Glutamatergic neuron (in vitro differentiated cells): ENCODE measurements around the gene CBX5. TPM values are rescaled to one million over a fixed set of nuclear protein-coding genes. Genes with fewer than 3 reads are reported as not detected.
A peak's percentile ranks its signal among the peaks of the same experiment; 100 is the strongest.
"Not testable (repeated sequence)": the region's sequence is repeated elsewhere in the genome, so short reads cannot be mapped to it uniquely, and the experiment has no call there.

Experiments used
- DNase-seq: peaks from one replicate; pipeline ENCODE4 v3.0.0; 2022
- H3K27ac Mint-ChIP-seq: one replicate; pipeline ENCODE4 v1.8.0; 2020; ENCODE audit warnings: mild to moderate bottlenecking, mixed read lengths, inconsistent platforms; ENCODE audit not compliant: unreplicated experiment
- H3K27me3 Mint-ChIP-seq: one replicate; pipeline ENCODE4 v1.8.0; 2020; ENCODE audit warnings: mild to moderate bottlenecking, moderate library complexity, mixed read lengths, inconsistent platforms; ENCODE audit not compliant: unreplicated experiment
- H3K36me3 Mint-ChIP-seq: one replicate; pipeline ENCODE4 v1.8.0; 2020; ENCODE audit warnings: mild to moderate bottlenecking, mixed read lengths, inconsistent platforms; ENCODE audit not compliant: unreplicated experiment
- H3K4me1 Mint-ChIP-seq: one replicate; pipeline ENCODE4 v1.8.0; 2020; ENCODE audit warnings: mild to moderate bottlenecking, low read depth, mixed read lengths, inconsistent platforms; ENCODE audit not compliant: unreplicated experiment
- H3K4me3 Mint-ChIP-seq: one replicate; pipeline ENCODE4 v1.8.0; 2020; ENCODE audit warnings: mild to moderate bottlenecking, mixed read lengths, inconsistent platforms; ENCODE audit not compliant: unreplicated experiment
- H3K9me3 Mint-ChIP-seq: one replicate; pipeline ENCODE4 v1.8.0; 2020; ENCODE audit warnings: mild to moderate bottlenecking, moderate library complexity, mixed read lengths, inconsistent platforms; ENCODE audit not compliant: unreplicated experiment
- total RNA-seq: library from RNA; stranded (reverse); fragmentation: NEBNext Ultra II Directional; extraction: Animal tissue kit (Norgen Biotek cat#: 25700); gene quantifications from one replicate; pipeline ENCODE4 v1.2.1, GENCODE V29; 2021; ENCODE audit not compliant: unreplicated experiment
- TF ChIP-seq, protein P1 (sequence below): fragments of 200-600 bp; sonication (generic); IDR thresholded peaks from one replicate; pipeline ENCODE4 v1.5.0; 2021; ENCODE audit not compliant: partially characterized antibody, unreplicated experiment

The CBX5 gene
- total RNA-seq, 1 donor from 2014 or later = 225 TPM

DNA sequence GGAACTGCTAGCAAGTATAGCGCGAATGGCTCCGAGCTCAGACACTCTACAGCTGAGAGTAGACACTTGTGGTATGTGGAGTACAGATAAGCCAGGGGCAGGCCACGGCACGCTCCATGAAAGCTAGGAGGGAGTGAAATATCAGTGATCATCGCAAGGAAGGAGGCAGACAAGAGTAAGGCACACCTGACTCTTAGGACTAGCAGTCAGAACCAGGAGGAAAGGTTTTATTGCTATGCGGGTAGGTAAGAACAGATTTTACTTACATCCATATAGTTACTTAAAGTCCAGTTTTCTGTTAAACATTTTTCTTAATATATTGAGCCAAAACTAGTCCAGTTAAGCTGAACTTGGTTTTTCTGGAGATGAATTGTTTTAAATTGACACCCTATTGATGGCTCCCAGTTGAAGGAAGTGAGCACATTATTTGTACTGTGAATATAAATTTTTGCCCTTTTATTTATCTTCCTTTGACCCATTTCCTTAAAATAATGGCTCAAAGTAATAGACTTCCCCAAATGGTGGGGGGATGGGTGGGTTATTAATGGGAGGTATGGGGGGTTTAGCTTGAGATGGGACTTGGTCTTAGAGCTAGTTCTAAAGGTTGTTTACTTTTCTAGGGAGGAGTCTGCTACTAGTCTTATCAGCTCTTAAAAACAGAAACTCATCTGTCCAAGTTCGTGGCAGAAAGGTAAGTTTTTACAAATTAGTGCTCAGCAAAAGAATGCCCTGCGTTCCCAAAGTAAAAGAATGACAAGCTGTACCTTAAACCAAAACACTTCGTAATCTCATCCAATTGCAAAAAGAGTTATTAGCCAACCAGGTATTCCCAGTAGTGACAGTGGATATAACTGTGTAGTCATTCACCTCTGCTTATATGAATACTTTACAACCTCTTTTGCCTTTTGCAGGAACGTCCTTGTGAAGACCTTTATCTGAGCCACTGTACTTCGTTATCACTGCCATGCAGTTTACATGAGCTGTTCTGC is 6.4 kb upstream of the CBX5 start:
- TF ChIP-seq, protein P1, sequence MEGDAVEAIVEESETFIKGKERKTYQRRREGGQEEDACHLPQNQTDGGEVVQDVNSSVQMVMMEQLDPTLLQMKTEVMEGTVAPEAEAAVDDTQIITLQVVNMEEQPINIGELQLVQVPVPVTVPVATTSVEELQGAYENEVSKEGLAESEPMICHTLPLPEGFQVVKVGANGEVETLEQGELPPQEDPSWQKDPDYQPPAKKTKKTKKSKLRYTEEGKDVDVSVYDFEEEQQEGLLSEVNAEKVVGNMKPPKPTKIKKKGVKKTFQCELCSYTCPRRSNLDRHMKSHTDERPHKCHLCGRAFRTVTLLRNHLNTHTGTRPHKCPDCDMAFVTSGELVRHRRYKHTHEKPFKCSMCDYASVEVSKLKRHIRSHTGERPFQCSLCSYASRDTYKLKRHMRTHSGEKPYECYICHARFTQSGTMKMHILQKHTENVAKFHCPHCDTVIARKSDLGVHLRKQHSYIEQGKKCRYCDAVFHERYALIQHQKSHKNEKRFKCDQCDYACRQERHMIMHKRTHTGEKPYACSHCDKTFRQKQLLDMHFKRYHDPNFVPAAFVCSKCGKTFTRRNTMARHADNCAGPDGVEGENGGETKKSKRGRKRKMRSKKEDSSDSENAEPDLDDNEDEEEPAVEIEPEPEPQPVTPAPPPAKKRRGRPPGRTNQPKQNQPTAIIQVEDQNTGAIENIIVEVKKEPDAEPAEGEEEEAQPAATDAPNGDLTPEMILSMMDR = no peak
- peak overlapping the region; percentile 71 for H3K4me3 Mint-ChIP-seq
- H3K4me1 Mint-ChIP-seq = peaks cover 45% of the 10 kb centered on the region
- DNase-seq = no peak
- H3K36me3 Mint-ChIP-seq = peaks cover 4% of the 10 kb centered on the region
- H3K27me3 Mint-ChIP-seq = peaks cover 6% of the 10 kb centered on the region
- peak overlapping the region; percentile 83 for H3K27ac Mint-ChIP-seq
- H3K9me3 Mint-ChIP-seq = peaks cover 3% of the 10 kb centered on the region

DNA sequence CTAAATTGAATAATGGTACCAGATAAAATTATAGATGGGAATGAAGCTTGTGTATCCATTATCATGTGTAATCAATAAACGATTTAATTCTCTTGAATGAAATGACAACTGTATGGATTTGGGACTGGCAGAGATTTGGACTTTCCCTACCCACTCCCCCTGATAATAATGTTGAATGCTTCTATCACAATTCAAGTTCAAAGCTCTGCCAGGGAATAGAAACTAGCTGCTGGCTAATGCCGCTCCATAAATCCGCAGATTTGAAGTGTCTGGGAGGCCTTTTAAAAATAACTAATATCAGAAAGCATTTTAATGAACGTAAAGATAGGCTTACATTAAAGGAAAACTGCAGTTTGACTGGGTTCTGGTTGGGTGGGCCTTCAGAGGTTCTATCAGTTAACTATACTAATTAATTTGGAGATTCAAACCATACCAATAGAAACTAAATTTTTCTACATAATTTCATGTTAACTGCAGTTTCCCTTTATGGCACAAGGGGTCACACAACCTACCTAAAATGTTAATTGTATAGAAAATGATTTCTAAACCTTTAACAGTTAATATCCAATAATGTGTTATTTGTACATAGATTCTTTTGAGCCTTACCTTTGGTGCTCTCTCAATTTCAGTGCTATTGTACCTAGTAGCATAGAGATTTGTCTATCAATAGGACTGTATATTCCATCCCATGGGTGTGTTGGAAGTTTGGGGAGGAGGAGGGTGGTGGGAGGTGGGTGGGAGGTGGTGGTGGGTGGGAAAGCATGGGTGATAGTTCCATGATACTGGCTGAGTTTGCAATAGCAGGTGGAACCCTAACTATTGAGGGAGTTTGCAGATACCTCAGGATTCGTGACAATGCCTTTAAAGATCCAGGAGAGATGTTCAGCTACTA is 5.5 kb upstream of the CBX5 start:
- peaks cover 4% of the 10 kb centered on the region for H3K36me3 Mint-ChIP-seq
- H3K4me1 Mint-ChIP-seq = peaks cover 45% of the 10 kb centered on the region
- H3K4me3 Mint-ChIP-seq = no peak overlapping the region
- peak overlapping the region; percentile 66 for H3K27ac Mint-ChIP-seq
- peaks cover 6% of the 10 kb centered on the region for H3K27me3 Mint-ChIP-seq
- TF ChIP-seq, protein P1 = peak; percentile 40
- DNase-seq = no peak
- H3K9me3 Mint-ChIP-seq = peaks cover 3% of the 10 kb centered on the region

DNA sequence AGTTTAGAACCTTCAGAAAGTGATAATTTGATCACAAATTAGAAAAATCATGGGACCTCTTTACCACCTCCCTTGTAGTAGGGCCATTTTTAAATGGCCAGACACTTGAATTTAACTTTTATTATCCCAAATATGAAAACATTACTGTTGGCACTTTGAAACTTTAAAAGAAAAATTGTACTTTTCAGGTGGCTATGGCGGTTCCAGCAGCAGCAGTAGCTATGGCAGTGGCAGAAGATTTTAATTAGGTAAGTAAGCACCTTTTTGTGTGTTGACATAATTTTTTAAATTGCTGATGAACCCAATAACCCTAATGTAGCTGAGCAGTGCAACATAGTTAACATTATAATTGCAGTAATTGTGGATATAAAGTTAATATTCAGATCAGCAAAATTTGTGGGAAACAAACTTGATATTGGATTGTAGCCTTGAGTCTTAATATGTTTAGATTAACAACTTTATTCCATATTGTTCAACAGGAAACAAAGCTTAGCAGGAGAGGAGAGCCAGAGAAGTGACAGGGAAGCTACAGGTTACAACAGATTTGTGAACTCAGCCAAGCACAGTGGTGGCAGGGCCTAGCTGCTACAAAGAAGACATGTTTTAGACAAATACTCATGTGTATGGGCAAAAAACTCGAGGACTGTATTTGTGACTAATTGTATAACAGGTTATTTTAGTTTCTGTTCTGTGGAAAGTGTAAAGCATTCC is 4.3 kb upstream of the CBX5 start:
- not testable (repeated sequence) for H3K9me3 Mint-ChIP-seq, DNase-seq, H3K36me3 Mint-ChIP-seq, H3K4me3 Mint-ChIP-seq, H3K27me3 Mint-ChIP-seq
- peaks cover 45% of the 10 kb centered on the region for H3K4me1 Mint-ChIP-seq
- H3K27ac Mint-ChIP-seq = peak overlapping the region; percentile 52

DNA sequence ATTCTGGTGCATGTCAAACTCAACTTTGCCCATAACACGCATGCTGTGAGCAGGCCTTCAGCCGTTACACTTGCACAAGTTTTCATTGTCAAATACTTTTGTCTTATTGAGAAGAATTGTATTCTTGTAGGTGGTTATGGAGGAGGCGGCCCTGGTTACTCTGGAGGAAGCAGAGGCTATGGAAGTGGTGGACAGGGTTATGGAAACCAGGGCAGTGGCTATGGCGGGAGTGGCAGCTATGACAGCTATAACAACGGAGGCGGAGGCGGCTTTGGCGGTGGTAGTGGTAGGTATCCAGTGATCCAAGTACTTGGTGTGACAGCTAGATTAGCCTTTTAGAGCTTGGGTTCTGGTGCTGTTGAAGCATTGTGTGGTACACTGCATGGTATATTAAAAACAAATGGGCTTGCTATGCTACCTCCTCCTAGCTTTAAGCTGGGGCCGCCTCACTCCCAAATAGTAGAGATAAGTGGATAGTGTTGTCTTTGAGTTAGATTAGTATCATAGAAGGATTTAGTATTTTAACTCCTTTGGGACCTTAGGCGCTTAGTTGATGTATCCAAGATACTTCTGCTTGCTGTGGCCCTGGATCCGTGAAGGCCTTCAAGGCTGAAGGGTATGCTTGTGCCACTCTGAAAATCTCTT is 3.1 kb upstream of the CBX5 start:
- H3K27me3 Mint-ChIP-seq = peaks cover 6% of the 10 kb centered on the region
- peaks cover 51% of the 10 kb centered on the region for H3K4me1 Mint-ChIP-seq
- H3K36me3 Mint-ChIP-seq = peaks cover 4% of the 10 kb centered on the region
- peaks cover 3% of the 10 kb centered on the region for H3K9me3 Mint-ChIP-seq
- TF ChIP-seq, protein P1 = no peak
- no peak for DNase-seq
- H3K4me3 Mint-ChIP-seq = no peak overlapping the region
- peak overlapping the region; percentile 31 for H3K27ac Mint-ChIP-seq

GRCh38 chr12:54281694-54282093 is 1.8 kb upstream of the CBX5 start:
- H3K27me3 Mint-ChIP-seq, DNase-seq, H3K4me3 Mint-ChIP-seq, H3K27ac Mint-ChIP-seq, H3K36me3 Mint-ChIP-seq, H3K9me3 Mint-ChIP-seq: not testable (repeated sequence)
- H3K4me1 Mint-ChIP-seq = peaks cover 50% of the 10 kb centered on the region

- not testable (repeated sequence) for H3K9me3 Mint-ChIP-seq
Measured at GRCh38 chr12:54281261-54281638, 1.3 kb upstream of the CBX5 start.

More at GRCh38 chr12:54281261-54281638, 1.3 kb upstream of the CBX5 start:
- H3K27me3 Mint-ChIP-seq, H3K27ac Mint-ChIP-seq, DNase-seq, H3K36me3 Mint-ChIP-seq, H3K4me3 Mint-ChIP-seq: not testable (repeated sequence)
- H3K4me1 Mint-ChIP-seq = peaks cover 50% of the 10 kb centered on the region
